ENCODE results near the gene TSEN2.
A peak's percentile ranks its signal among the peaks of the same experiment; 100 is the strongest.
"Not testable (repeated sequence)": the region's sequence is repeated elsewhere in the genome, so short reads cannot be mapped to it uniquely, and the experiment has no call there.

Gene TSEN2

DNA sequence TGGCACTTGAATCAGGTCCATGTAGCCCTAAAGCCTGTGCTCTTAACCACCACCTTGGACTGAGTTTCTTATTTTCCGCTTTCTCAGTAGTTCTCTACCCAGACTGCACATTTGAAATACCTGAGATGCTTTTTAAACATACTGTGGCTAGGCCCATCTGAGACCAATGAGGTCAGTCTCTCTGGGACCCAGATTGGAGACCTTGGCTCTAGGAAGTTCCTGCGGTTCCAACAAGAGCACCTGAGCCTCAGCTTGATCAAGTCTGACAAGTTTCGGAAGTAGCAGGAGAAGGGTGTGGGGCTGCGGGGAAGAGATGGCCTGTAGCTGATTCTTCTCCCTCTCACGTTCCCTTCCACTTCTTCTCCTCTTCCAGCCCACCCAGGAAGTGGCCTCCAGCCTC is 11.5 kb upstream of the TSEN2 start:
- no peak for DNase-seq

DNA sequence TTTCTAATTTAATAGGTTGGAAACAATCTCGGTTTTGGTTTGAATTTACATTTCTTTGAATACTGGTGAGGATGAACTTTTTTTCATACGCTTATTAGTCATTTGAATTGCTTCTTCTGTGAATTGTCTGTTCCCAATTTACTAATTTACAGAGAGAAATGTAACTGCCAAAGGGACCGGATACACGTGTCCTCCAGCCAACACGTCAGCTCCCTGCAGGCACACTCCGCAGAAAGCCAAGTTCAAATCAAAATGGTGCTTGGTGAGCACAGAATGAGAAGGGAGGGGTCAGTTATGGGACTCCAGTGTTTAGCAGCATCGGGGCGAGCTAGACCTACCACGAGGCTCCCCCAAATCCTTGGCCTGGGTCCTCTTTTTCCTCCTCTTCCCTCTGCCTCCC is 10.8 kb upstream of the TSEN2 start:
- DNase-seq, result no peak

DNA sequence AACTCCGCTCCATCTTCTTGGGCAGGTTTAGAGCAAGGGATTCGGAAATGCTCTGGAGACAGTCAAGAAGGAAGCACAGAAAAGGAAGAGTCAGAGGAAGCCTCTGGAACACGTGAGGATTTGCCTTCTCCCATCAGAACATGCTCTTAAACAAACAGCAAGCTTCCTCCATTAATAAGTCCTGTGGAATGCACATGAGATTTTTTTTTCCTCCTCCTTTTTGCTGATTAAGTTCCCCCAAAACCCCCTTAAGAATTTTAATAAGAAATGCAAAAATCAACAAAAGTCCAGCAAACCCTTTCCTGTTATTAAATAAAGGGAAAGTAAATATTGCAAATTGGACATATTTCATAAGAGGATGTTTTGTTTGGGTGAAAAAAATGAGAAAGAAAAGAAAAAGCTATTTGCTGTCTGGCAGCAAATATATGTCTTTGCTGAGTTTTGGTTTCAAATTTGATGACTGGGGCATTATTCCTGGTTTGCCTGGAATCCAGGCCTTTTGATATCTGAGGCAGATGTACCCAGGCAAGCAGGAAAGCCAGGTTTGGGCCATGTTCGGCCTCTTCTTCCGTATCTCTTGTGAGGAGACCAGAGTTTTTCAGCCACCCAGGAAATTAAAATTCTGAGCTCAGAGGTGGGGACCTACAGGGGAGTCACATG is 7.9 kb upstream of the TSEN2 start:
- no peak for DNase-seq

DNA sequence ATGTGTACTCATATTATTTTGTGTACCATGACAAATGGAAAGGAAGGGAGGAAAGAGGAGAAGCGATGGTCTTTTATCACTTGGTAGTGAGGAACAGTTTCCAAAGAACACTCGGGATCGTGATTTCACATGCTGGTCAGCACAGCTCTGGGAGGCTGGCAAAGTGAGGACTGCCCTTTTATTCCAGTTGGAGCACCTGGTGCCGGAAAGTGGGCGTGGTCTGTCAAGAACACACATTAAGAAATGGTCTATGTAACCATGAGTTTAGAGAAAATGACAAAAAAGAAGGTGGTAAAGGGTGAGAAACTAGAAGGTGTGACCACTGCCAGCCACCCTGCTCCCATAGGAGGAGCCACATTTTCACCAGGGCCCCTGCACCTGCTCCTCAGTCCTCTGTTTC is 7.0 kb upstream of the TSEN2 start:
- no peak for DNase-seq

DNA sequence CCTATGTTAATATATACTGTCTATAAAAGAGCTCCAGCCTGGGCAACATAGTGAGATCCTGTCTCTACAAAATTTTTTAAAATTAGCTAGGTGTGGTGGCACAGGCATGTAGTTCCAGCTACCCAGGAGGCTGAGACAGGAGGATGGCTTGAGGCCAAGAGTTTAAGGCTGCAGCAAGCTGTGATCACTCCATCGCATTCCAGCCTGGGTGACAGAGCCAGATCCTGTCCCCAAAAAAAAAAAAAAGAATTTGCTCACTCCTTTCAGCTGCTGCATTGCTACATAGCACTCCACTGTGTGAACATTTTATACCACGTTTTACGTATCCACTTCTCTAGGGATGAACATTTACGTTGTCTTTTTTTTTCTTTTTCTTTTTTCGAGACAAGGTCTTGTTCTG is 6.0 kb upstream of the TSEN2 start:
- no peak for DNase-seq

DNA sequence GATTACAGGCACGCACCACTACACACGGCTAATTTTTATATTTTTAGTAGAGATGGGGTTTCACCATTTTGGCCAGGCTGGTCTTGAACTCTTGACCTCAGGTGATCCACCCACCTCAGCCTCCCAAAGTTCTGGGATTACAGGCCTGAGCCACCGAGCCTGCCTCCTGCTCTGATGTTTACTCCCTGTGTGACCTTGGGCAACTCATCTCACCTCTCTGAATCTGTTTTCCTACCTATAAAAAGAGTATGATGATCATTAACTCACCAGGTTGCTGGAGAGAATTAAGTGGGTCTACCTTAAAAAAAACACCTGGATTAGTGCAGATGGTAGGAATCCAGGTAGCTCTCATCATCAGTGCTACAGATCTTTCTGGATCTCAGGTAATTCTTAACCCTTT is 5.1 kb upstream of the TSEN2 start:
- not testable (repeated sequence) for DNase-seq

DNA sequence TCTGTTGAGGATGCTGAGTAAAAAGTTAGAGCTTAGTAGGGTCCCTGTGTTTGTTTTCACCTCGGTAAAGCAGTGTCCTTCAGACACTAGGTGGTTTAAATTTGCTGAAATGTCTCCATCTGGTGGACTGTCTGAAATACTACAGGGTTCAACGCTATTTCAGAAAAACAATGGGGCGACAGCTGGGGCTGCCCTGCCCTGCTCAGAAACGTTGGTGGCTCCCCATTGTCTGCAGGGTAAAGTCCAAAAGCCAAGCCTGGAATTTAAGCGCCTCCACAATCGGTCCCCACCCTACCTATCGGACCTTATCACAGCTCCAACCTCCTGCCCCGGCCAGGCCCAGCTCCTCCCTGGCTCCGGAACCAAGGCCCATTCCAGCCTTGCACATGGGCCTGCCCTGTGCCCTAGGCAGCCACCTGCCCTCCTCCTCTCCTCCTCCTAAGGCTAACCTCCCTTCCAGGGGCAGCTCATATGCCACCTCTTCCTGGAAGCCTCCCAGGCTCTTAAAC is 4.3 kb upstream of the TSEN2 start:
- DNase-seq, result peak; percentile 43

DNA sequence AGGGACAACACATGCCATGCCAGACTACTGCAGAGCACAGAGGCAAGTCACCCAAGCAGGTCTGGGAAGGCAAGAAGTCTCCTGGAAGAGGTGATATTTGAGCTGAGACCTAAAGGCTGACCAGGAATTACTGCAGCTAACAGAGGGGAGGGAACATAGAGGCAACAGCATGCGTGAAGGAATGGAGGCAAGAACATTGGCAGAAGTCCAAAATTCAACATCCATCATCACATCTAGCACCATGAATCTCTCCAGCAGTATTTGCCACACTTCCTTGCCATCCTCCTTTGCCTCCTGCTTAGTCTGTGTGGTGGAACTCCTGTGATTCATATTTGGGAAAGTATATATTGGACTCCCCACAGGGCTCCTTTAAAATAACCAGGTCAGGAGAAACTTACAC is 870 bp upstream of the TSEN2 start:
- no peak for DNase-seq

DNA sequence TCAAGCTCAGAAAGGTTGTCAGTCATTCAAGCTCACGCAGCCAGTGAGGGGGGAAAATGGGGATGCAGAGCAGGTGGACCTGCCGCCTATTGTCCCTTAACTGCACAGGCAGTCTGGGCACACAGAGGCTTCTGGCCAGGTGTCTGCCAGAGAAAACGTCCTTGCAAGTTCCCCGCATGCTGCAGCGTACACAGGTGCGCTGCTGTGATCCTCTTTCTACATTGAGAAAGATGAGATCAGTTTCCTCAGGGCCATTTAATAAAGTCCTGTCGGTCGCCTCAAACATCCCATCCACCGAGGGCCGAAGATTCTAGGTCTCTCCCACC is 445 bp upstream of the TSEN2 start:
- no peak for DNase-seq

DNA sequence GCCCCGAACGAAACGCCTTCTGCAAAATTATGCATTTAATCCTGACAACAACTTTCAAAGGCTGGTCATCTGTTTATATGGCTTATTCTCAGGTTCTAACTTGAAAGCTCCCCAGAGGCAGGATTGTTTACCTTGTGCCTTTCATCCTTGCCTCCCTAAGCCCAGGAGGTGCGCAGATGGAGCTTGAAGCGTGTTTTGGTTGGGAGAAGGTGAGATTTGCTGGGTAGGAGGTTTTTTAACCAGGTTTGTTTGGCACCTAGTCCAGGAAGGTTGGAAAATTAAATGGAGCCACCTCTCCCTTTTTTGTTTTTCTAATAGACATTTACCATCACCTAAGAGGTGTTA is 675 bp downstream of the TSEN2 start:
- no peak for DNase-seq

DNA sequence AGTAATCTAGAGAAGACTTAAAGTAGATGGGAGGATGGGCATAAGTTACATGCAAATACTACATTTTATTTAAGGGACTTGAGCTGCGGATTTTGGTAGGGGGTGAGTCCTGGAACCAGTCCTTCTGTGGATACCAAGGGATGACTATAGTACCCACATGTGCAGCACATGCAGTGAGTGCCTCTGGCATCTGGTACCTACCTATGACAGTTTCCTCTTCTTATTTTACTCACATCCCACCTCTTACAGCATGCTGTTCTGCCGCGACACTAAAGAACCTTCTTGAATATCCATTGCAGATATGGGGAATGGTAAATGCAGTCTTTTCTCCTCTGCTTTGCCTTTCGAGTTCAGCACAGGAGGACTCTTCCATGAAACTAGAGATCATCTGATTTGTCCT is 1.7 kb downstream of the TSEN2 start:
- no peak for DNase-seq

DNA sequence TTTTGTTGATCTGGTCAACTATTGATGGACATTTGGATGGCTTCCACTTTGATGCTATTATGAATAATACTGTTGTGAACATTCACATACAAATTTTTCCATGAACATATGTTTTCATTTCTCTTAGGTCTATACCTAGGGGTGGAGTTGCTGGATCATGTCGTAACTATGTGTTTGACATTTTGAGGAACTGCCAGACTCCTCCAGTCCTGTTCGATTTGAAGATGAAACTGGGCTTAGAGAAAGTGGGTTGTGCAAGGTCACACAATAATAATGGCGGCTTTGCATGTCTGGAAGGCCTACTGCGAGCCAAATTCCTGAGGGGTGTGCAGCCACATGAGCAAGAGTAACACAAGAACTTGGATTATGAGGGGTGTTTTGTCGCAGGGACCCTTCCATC is 2.6 kb downstream of the TSEN2 start:
- no peak for DNase-seq

DNA sequence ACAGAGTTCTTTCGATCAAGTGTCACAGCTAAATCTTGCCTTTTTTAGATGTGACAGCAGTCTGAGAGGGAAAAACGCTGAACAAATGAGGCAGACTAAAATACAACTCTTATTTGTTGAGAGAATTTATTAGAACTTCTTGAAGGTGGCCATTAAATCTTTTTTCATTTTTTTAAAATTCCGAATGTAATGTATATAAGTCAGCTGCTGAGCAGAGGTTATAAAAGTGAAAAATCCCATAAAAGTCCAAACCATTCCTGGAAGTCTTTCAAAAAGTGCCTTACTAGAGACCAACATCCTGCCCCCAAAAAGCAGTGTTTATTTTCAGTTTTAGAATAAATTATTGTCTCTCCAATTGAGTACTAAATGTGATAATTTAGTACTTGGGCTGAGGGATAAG is 3.1 kb downstream of the TSEN2 start:
- no peak for DNase-seq

DNA sequence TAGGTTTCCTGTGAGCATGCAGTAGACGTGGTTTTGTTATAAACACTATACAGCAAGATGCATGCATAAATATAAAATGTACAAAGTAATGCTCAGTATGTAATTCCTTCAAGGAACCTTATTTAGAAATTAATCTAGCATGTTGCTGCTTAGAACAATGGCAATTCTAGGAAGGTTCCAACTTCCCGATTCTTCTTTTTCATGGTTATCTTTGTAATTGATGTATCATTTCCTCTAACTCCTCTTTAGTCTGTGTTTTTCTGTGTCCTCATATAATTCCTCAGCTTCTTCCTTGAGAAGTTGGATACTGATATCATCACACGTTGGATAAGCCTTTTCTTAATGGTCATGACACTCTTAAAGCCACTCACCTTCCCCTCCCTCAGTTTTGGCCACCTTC is 3.5 kb downstream of the TSEN2 start:
- DNase-seq, result no peak

DNA sequence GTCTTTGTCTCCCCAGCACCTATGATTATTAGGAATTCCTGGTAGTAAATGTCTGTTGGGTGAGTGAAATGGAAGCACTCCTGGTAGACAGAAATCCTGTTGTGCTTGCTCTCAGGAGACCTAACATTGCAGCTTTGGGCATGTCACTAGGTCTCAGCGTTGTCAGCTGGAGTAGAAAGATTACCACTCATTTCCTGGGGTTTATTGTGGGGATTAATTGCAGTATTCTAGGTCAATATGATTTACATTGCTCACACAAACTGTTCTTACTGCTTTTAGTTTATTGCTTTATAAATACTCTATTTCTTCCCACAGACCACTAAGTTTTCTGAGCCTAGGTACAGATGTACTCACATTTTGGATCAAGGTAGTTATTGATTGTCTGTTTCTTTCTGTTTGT is 5.1 kb downstream of the TSEN2 start:
- DNase-seq, result no peak

DNA sequence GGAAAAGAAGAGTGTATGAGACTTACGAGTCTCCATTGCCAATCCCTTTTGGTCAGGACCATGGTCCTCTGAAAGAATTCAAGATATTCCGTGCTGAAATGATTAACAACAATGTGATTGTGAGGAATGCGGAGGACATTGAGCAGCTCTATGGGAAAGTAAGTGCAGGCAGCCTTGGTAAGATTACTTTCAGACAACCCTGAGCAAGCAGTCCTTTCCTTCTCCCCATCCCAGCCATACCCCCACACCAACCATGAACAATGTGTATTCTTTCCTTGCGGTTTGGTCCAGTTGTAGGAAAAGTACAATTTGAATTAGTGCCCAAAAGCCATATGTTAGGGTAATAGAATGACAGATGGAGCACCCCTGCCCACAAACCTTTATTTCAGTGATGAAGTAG is 5.6 kb downstream of the TSEN2 start:
- DNase-seq, result no peak

DNA sequence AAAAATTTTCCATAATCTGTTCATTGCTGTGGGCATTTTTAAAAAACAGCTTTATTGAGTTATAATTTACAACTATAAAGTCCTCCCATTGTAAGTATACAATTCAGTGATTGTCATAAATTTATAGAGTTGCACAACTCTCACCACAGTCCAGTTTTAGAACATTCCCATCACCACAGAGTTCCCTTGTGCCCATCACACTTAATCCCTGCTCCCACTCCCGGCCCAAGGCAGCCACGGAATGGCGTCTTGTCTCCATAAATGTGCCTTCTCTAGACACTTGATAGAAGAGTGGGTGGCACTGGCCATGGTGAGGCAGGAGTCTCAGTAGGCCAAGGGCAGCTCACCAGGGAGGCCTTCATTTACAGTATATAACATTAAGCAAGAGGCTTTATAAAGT is 6.3 kb downstream of the TSEN2 start:
- no peak for DNase-seq

DNA sequence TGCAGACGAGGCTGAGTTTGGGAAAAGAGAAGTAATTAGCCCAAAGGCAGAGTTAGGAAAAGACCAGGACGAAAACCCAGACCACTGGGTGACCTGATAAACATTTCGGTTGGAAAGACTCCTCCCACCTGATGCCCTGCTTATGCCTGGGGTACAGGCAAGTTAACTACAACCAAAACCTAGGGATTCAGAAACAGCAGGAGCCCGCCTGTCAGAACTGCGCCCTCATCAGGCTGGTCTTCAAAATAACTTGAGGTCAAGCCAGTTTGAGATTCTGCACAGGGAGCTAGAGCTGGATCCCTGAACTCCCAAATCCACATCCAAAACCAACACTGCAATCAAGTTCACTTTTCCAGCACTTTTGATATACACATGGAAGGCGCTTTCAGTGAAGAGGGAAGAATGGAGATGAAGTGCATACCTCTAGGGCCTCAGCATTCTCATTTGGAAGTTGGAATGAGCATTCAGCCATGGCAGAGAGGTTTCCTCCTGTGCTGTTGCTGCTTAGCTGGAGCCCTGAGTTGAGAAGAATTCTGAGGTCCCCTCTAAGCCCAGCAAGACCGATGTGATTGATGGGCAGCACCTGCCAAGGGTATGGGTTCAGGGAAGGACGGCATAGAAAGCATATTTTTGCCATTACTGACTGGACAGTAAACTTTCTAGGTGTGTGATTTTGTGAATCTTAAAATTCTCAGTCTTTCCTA is 11.6 kb downstream of the TSEN2 start:
- DNase-seq, result no peak

DNA sequence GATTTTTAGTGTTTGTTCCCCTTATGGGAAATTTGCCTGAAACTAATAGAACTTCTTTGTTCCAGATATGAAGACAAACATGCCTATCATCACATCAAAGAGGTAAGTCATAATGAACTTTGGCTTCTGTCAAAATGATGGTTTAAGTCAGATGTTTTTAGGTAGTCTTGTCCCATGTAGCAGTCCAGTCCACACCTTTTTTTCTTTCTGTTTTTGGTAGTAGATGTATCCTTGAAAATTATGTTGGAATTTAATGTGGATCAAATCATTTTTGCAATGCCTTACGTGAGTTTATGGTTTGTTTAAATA is 12.1 kb downstream of the TSEN2 start:
- no peak for DNase-seq

DNA sequence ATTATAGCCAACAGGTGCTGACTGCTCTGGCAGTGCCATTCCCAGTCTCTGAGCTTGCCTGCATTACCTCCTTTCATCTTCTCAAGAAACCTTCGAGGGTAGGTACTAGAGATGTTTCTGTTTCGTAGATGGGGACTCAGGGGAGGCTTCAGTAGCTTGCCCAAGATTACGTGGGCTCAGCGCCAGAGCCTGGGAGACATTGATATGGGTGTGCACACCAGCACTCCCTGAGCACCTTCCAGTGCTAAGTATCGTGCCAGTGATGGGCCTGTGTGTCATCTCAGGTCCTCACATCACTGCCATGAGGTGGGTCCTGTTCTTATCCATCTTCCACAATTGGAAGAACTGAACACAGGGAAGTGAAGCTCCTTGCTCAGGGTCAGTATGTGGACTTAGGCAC is 15.2 kb downstream of the TSEN2 start:
- DNase-seq, result no peak

DNA sequence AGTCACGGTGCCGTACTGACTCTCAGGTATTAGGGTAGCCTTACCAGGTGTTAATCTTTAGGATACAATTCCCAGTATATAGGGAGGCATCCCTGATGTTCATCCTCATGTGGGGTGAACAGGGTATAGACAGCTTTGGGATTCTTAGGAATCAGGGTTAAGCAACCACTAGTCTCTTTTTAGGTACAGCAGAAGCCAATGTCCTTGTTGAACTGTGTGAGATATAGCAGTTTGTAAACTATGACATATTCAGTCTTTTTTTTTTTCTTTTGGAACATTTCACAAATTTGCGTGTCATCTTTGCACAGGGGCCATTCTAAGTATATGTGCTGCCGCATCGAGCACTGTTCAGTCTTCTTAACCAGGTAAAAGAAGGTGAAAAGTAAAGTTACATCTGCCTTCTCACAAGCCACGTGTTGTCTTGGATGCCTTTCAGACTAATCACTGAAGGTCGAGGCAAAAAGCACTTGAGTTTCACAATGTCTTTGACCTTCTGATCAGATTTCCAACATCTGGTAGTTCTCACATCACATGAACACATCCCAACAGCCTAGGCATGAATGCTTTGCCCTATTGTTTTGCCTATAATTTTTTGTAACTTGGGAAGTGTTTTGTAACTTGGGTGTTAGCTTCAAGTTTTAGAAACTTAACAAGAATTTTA is 17.2 kb downstream of the TSEN2 start:
- no peak for DNase-seq

DNA sequence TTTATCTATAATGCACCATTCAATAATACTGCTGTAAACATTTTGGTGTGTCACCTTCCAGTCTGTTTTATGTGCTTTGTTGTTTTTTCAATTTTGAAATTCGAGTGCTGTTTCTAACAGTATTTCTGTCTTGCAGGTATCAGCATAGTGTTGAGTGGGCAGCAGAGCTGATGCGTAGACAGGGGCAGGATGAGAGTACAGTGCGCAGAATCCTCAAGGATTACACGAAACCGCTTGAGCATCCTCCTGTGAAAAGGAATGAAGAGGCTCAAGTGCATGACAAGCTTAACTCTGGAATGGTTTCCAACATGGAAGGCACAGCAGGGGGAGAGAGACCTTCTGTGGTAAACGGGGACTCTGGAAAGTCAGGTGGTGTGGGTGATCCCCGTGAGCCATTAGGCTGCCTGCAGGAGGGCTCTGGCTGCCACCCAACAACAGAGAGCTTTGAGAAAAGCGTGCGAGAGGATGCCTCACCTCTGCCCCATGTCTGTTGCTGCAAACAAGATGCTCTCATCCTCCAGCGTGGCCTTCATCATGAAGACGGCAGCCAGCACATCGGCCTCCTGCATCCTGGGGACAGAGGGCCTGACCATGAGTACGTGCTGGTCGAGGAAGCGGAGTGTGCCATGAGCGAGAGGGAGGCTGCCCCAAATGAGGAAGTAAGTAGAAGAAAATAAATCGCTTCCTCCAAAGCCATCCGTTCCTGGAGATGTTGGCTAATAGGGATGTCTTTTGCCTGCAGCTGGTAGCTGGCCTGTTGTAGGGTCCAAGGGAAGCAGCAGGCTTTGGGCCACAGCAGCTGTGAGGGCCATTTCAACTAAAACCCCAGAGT is 19.1 kb downstream of the TSEN2 start:
- no peak for DNase-seq

DNA sequence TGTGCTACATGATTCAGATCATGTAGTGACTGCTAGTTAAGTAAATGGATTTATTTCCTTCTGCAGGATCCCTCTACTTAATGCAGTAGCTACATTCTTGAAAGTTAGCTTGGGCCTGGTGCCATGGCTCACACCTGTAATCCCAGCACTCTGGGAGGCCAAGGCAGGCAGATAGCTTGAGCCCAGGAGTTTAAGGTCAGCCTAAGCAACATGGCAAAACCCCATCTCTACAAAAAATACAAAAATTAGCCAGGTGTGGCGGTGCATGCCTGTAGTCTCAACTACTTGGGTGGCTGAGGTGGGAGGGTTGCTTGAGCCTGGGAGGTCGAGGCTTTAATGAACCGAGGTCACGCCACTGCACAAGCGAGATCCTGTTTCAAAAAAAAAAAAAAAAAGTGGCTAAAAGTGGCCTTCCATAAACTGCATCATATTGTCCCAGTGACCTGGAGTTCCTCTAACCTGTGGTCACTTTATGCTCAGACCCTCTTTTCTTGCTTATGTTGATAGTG is 22.0 kb downstream of the TSEN2 start:
- DNase-seq, result no peak

Data from activated T-cell treated with anti-CD3 and anti-CD28 coated beads, Interleukin-2, amount 50 U/mL, for 1 hour (primary cell).